A673 (cell line): Measurements from ENCODE around the gene INTS15. TPM values are rescaled to one million over a fixed set of nuclear protein-coding genes. Genes with fewer than 3 reads are reported as not detected.

Experiments used
- BruUV-seq: library from RNA; stranded (reverse); fragments of 400-500 nt; replicated peaks from 2 replicates; lab custom pipeline; 2021; lab: Mats Ljungman, UMichigan
- CTCF ChIA-PET: fragments of 300-600 bp; sonication (Branson Sonifier 250); formaldehyde crosslinking; loops from one replicate; lab custom pipeline; 2022; ENCODE audit warnings: antibody characterized with exemption; lab: Charles Lee
- POLR2A ChIA-PET: fragments of 300-600 bp; sonication (Branson Sonifier 250); formaldehyde crosslinking; loops from one replicate; lab custom pipeline; 2022; ENCODE audit warnings: antibody characterized with exemption; ENCODE audit not compliant: low non-redundant PET; lab: Charles Lee
- DNase-seq: peaks from one replicate; pipeline ENCODE4 v3.0.0-alpha.2; 2015; ENCODE audit warnings: low spot score
- H3K27ac ChIP-seq: fragments of 200-600 bp; sonication (generic); 2 replicates; pipeline ENCODE4 v1.5.1; 2016; ENCODE audit warnings: mixed run types, low read depth, mild to moderate bottlenecking, mixed read lengths, antibody characterized with exemption, low read length; ENCODE audit not compliant: poor library complexity, severe bottlenecking
- H3K27me3 ChIP-seq: fragments of 200-600 bp; sonication (generic); replicated peaks from 2 replicates; pipeline ENCODE4 v1.6.1; 2017; ENCODE audit warnings: mixed run types, low read depth, mild to moderate bottlenecking, mixed read lengths, antibody characterized with exemption, low read length; ENCODE audit not compliant: insufficient read depth, poor library complexity
- H3K36me3 ChIP-seq: fragments of 200-600 bp; sonication (generic); 2 replicates; pipeline ENCODE4 v1.6.1; 2016; ENCODE audit warnings: mixed run types, mild to moderate bottlenecking, mixed read lengths, antibody characterized with exemption, low read length; ENCODE audit not compliant: insufficient read depth, poor library complexity, severe bottlenecking
- H3K4me1 ChIP-seq: fragments of 200-600 bp; sonication (generic); 2 replicates; pipeline ENCODE4 v1.6.1; 2017; ENCODE audit warnings: mixed run types, mild to moderate bottlenecking, mixed read lengths, antibody characterized with exemption, low read length; ENCODE audit not compliant: insufficient read depth, poor library complexity, severe bottlenecking
- H3K4me3 ChIP-seq: fragments of 200-600 bp; sonication (generic); 2 replicates; pipeline ENCODE4 v1.5.1; 2016; ENCODE audit warnings: low read depth, mixed run types, mild to moderate bottlenecking, mixed read lengths, low read length; ENCODE audit not compliant: poor library complexity, severe bottlenecking
- H3K9me3 ChIP-seq: fragments of 200-600 bp; sonication (generic); 2 replicates; pipeline ENCODE4 v1.6.1; 2016; ENCODE audit warnings: mixed run types, low read depth, mild to moderate bottlenecking, mixed read lengths, antibody characterized with exemption, low read length; ENCODE audit not compliant: poor library complexity, severe bottlenecking
- EZH2 ChIP-seq: fragments of 200-600 bp; sonication (generic); IDR thresholded peaks from 2 replicates; pipeline ENCODE4 v1.6.1; 2017; ENCODE audit warnings: borderline replicate concordance, low read depth, mild to moderate bottlenecking, mixed read lengths, antibody characterized with exemption, low read length; ENCODE audit not compliant: poor library complexity, severe bottlenecking
- intact Hi-C: fragments of 100-400 bp; cut with micrococcal nuclease; formaldehyde crosslinking; loops from one replicate; pipeline ENCODE4 v1.10.0; 2022; ENCODE audit not compliant: unreplicated experiment
- total RNA-seq: library from RNA; stranded (reverse); gene quantifications from 2 replicates; pipeline ENCODE4 v1.2.3, GENCODE V29; 2021
- TF ChIP-seq, protein P1 (sequence below): fragments of 300-800, 200-600 bp; sonication (generic); conservative IDR thresholded peaks from 2 replicates; pipeline ENCODE4 v1.5.1; 2017; ENCODE audit warnings: low read depth, mild to moderate bottlenecking, antibody characterized with exemption, low read length, moderate library complexity, mixed read lengths

Gene INTS15
- total RNA-seq, 1 experiment from 2014 or later = 39.7 TPM

DNA sequence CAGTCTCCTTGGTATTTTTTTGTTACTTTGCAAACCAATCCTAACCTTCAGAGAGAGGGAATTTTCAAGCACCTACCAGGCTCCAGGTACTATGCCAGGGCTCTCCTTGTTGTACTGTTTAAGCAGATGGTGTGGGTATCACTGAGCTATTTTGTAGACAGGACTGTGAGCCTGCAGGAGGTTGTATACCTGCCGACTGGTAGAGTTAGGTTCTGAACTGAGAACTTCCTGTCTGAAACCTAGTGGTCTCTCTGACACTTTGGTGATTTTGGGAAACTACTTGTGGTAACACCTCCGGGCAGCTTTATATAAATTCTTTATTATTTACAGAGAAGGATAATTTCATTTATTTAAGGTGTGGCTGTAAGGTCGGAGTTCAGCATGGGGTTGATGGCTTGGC, 30.1 kb downstream of the INTS15 start:
- Histone ChIP-seq H3K27ac (no peak overlapping the region), H3K4me1 (peaks cover 1% of the 10 kb centered on the region), H3K9me3 (no peaks in the 10 kb centered on the region), H3K27me3 (no peaks in the 10 kb centered on the region), H3K4me3 (no peak overlapping the region), H3K36me3 (no peaks in the 10 kb centered on the region)
- intact Hi-C loops = no loop called here
- CTCF ChIA-PET = no interaction called here
- no TSS peak for BruUV-seq
- TF ChIP-seq, protein P1, sequence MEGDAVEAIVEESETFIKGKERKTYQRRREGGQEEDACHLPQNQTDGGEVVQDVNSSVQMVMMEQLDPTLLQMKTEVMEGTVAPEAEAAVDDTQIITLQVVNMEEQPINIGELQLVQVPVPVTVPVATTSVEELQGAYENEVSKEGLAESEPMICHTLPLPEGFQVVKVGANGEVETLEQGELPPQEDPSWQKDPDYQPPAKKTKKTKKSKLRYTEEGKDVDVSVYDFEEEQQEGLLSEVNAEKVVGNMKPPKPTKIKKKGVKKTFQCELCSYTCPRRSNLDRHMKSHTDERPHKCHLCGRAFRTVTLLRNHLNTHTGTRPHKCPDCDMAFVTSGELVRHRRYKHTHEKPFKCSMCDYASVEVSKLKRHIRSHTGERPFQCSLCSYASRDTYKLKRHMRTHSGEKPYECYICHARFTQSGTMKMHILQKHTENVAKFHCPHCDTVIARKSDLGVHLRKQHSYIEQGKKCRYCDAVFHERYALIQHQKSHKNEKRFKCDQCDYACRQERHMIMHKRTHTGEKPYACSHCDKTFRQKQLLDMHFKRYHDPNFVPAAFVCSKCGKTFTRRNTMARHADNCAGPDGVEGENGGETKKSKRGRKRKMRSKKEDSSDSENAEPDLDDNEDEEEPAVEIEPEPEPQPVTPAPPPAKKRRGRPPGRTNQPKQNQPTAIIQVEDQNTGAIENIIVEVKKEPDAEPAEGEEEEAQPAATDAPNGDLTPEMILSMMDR = no peak
- TF ChIP-seq EZH2 = no peak
- POLR2A ChIA-PET = no interaction called here
- no peak for DNase-seq

DNA sequence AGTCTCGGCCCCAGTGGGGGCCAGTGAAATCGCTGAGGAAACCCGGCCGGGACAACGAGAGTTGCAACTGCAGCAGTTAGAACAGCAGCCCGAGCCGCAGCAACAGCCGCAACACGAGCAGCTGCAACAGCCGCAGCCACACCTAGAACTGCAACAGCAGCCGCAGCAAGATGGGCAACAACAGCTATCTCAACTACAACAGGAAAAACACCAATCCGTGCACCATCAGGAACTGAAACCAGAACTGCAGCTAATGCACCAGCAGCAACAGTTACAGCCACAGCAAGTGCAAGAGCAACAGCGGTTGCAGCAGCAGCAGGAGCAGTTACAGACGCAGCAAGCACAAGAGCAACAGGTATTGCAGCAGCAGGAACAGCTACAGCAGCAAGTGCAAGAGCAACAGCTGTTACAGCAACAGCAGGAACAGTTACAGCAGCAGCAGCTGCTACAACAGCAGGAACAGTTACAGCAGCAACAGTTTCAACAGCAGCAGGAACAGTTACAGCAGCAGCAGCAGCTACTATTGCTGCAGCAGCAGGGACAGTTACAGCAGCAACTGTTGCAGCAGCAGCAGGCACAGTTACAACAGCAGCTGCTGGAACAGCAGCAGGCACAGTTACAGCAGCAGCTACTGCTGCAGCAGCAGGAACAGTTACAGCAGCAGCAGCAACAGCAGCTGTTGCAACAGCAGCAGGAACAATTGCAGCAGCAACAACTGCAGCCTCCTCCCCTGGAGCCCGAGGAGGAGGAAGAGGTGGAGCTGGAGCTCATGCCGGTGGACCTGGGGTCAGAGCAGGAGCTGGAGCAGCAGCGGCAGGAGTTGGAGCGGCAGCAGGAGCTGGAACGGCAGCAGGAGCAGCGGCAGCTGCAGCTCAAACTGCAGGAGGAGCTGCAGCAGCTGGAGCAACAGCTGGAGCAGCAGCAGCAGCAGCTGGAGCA, 31.6 kb downstream of the INTS15 start:
- Histone ChIP-seq H3K9me3 (no peaks in the 10 kb centered on the region), H3K27ac (no peak overlapping the region), H3K4me1 (no peaks in the 10 kb centered on the region), H3K27me3 (no peaks in the 10 kb centered on the region), H3K36me3 (no peaks in the 10 kb centered on the region), H3K4me3 (no peak overlapping the region)
- ChIA-PET CTCF (interaction anchor here (0.6 kb wide), 1 partner anchor 1218 kb away, joined by 6 read pairs; no protein-coding TSS in a partner anchor), POLR2A (interaction anchor here (0.6 kb wide), 1 partner anchor 75 kb away, joined by 3 read pairs; no protein-coding TSS in a partner anchor)
- no TSS peak for BruUV-seq
- TF ChIP-seq, protein P1 = no peak
- TF ChIP-seq EZH2 = no peak
- DNase-seq = no peak
- intact Hi-C loops = no loop called here

DNA sequence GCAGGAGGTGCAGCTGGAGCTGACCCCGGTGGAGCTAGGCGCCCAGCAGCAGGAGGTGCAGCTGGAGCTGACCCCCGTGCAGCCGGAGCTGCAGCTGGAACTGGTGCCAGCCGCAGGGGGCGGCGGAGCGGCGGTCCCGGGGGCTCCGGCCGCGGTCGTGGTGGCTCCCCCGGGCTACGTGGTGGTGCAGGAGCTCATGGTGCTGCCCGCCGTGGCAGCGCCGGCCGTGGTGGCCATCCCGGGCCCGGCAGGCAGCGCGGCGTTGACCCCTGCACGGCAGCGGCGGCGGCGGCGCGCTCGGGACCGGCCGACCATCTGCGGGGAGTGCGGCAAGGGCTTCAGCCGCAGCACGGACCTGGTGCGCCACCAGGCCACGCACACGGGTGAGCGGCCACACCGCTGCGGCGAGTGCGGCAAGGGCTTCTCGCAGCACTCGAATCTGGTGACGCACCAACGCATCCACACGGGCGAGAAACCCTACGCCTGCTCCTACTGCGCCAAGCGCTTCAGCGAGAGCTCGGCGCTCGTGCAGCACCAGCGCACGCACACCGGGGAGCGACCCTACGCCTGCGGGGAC, 32.4 kb downstream of the INTS15 start:
- H3K4me1 ChIP-seq = no peaks in the 10 kb centered on the region
- H3K9me3 ChIP-seq = no peaks in the 10 kb centered on the region
- DNase-seq = no peak
- POLR2A ChIA-PET = no interaction called here
- no peaks in the 10 kb centered on the region for H3K27me3 ChIP-seq
- CTCF ChIA-PET = interaction anchor here (0.6 kb wide), 1 partner anchor 1218 kb away, joined by 6 read pairs; no protein-coding TSS in a partner anchor
- H3K4me3 ChIP-seq = no peak overlapping the region
- intact Hi-C loops = no loop called here
- no peaks in the 10 kb centered on the region for H3K36me3 ChIP-seq
- H3K27ac ChIP-seq = no peak overlapping the region
- BruUV-seq = no TSS peak
- TF ChIP-seq EZH2 = no peak
- TF ChIP-seq, protein P1 = no peak
